WERI-Rb-1 (cell line): Measurements from ENCODE around the gene OR2T8.
A peak's percentile ranks its signal among the peaks of the same experiment; 100 is the strongest.
"Not testable (repeated sequence)": the region's sequence is repeated elsewhere in the genome, so short reads cannot be mapped to it uniquely, and the experiment has no call there.

ENCODE experiments used
- DNase-seq: peaks from one replicate; pipeline ENCODE4 v3.0.0-alpha.2; 2020
- H3K27ac ChIP-seq: fragments of 250-450 bp; sonication (Bioruptor Pico); 2 replicates; pipeline ENCODE4 v1.5.1; 2020; ENCODE audit warnings: mild to moderate bottlenecking, moderate library complexity
- H3K27me3 ChIP-seq: fragments of 250-450 bp; sonication (Bioruptor Pico); 2 replicates; pipeline ENCODE4 v1.5.1; 2021; ENCODE audit warnings: mild to moderate bottlenecking, low read depth, moderate library complexity; ENCODE audit not compliant: insufficient read depth, severe bottlenecking
- H3K36me3 ChIP-seq: fragments of 250-450 bp; sonication (Bioruptor Pico); 2 replicates; pipeline ENCODE4 v1.5.1; 2020; ENCODE audit warnings: mild to moderate bottlenecking, moderate library complexity
- H3K4me3 ChIP-seq: 2 replicates; pipeline ENCODE4 v1.5.1; 2011; ENCODE audit warnings: low read depth, mild to moderate bottlenecking, control low read depth, low read length
- H3K9me3 ChIP-seq: fragments of 250-450 bp; sonication (Bioruptor Pico); 2 replicates; pipeline ENCODE4 v1.5.1; 2021; ENCODE audit warnings: mild to moderate bottlenecking, moderate library complexity; ENCODE audit not compliant: severe bottlenecking
- CTCF ChIP-seq: IDR thresholded peaks from 2 replicates; pipeline ENCODE4 v1.5.1; 2011; ENCODE audit warnings: low read depth, mild to moderate bottlenecking, control low read depth, inconsistent platforms, low read length

Gene OR2T8

GRCh38 chr1:247936965-247937734 lies 17.1 kb downstream of the OR2T8 start:
- peak; percentile 88 for DNase-seq
- not testable (repeated sequence) for H3K27ac ChIP-seq, H3K9me3 ChIP-seq, H3K4me3 ChIP-seq, H3K36me3 ChIP-seq
- peaks cover 36% of the 10 kb centered on the region for H3K27me3 ChIP-seq
- TF ChIP-seq CTCF: peak; percentile 92

- no peak for DNase-seq
- Histone ChIP-seq H3K27me3 (peaks cover 57% of the 10 kb centered on the region), H3K9me3 (no peaks in the 10 kb centered on the region), H3K4me3 (no peak overlapping the region), H3K36me3 (no peaks in the 10 kb centered on the region), H3K27ac (no peak overlapping the region)
- TF ChIP-seq CTCF: no peak
Measured at GRCh38 chr1:247942624-247943023, 22.6 kb downstream of the OR2T8 start.

- H3K36me3 ChIP-seq: no peaks in the 10 kb centered on the region
- no peak within 1 kb of the TSS for H3K4me3 ChIP-seq
- peaks cover 70% of the 10 kb centered on the region for H3K27me3 ChIP-seq
- no peak within 1 kb of the TSS for H3K27ac ChIP-seq
- TF ChIP-seq CTCF: no peak
- no peaks in the 10 kb centered on the region for H3K9me3 ChIP-seq
- DNase-seq: no peak
Measured at GRCh38 chr1:247948558-247948957, 28.5 kb downstream of the OR2T8 start, which contains the start of gene OR2L8. OR2L8 (plus strand) TSS chr1:247948858; CDS start chr1:247948858, 0 bp downstream.

- Histone ChIP-seq H3K27me3 (peaks cover 37% of the 10 kb centered on the region), H3K9me3 (no peaks in the 10 kb centered on the region), H3K36me3 (no peaks in the 10 kb centered on the region), H3K27ac (no peak overlapping the region), H3K4me3 (no peak overlapping the region)
- no peak for TF ChIP-seq CTCF
- DNase-seq: no peak
Measured at GRCh38 chr1:247953408-247953807, 33.4 kb downstream of the OR2T8 start.

- TF ChIP-seq CTCF: no peak
- Histone ChIP-seq H3K4me3 (no peak overlapping the region), H3K27ac (no peak overlapping the region), H3K36me3 (no peaks in the 10 kb centered on the region), H3K27me3 (peaks cover 49% of the 10 kb centered on the region), H3K9me3 (no peaks in the 10 kb centered on the region)
- no peak for DNase-seq
Measured at GRCh38 chr1:247961791-247962190, 41.7 kb downstream of the OR2T8 start.
